Mononuclear cell (primary cell): ENCODE measurements around the gene EIF3K. TPM values are rescaled to one million over a fixed set of nuclear protein-coding genes. Genes with fewer than 3 reads are reported as not detected.

Experiments used
- H3K27me3 ChIP-seq: 2 replicates; pipeline ENCODE4 v1.6.0; 2011; ENCODE audit warnings: low read length, control low read depth; ENCODE audit not compliant: insufficient read depth
- H3K4me1 ChIP-seq: 2 replicates; pipeline ENCODE4 v1.5.1; 2011; ENCODE audit warnings: mild to moderate bottlenecking, low read length, control low read depth; ENCODE audit not compliant: insufficient read depth
- H3K4me3 ChIP-seq: 2 replicates; pipeline ENCODE4 v1.5.1; 2011; ENCODE audit warnings: mild to moderate bottlenecking, low read length, moderate library complexity
- H3K9me3 ChIP-seq: 2 replicates; pipeline ENCODE4 v1.5.1; 2011; ENCODE audit warnings: low read depth, mild to moderate bottlenecking, control low read depth, low read length
- total RNA-seq: library from RNA; depleted of rRNA; stranded (reverse); fragments of >200 nt; gene quantifications from one replicate; pipeline ENCODE4 v1.2.3, GENCODE V29; 2012

EIF3K gene
- total RNA-seq, 1 donor = 517 TPM

- Histone ChIP-seq H3K4me1 (peaks cover 98% of the 10 kb centered on the region), H3K27me3 (no peaks in the 10 kb centered on the region), H3K9me3 (no peaks in the 10 kb centered on the region), H3K4me3 (no peak overlapping the region)
These were observed 46.4 kb downstream of the EIF3K start for GRCh38 chr19:38665219-38665931.

DNA sequence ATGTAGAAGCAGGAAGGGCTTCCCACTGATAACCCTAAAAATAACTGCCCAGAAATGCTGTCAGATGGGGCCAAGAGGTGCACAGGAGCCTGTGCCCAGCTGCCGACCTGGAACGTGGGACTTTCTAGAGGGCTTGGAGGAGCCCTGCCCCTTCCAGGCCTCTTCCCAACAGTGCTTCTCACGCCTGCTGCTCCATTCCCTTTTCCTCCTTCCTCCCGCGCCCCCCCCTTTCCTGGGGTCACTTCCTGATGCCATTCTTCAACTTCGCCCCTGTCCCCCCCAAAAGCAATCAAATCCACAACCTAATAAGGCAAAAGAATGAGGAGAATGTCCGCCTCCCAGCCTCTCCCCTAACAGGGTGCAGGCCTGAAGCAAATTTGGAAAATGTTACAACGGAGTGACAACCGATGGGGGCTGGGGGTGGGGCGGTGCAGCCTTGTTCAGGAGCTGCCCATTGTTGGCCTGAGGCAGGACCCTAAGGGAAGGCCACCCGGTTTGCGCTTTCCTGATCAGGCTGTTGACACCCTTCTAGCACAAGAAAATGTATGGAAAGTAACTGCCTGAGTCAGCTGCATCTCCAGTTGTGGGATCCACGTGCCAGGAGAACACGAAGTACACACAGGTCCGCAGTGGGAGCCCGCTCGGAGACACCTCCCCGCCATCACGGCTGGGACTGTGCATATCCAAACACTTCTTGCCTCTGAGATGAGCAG lies 47.1 kb downstream of the EIF3K start:
- no peak overlapping the region for H3K4me3 ChIP-seq
- H3K27me3 ChIP-seq = no peaks in the 10 kb centered on the region
- H3K4me1 ChIP-seq = peaks cover 98% of the 10 kb centered on the region
- H3K9me3 ChIP-seq = no peaks in the 10 kb centered on the region

DNA sequence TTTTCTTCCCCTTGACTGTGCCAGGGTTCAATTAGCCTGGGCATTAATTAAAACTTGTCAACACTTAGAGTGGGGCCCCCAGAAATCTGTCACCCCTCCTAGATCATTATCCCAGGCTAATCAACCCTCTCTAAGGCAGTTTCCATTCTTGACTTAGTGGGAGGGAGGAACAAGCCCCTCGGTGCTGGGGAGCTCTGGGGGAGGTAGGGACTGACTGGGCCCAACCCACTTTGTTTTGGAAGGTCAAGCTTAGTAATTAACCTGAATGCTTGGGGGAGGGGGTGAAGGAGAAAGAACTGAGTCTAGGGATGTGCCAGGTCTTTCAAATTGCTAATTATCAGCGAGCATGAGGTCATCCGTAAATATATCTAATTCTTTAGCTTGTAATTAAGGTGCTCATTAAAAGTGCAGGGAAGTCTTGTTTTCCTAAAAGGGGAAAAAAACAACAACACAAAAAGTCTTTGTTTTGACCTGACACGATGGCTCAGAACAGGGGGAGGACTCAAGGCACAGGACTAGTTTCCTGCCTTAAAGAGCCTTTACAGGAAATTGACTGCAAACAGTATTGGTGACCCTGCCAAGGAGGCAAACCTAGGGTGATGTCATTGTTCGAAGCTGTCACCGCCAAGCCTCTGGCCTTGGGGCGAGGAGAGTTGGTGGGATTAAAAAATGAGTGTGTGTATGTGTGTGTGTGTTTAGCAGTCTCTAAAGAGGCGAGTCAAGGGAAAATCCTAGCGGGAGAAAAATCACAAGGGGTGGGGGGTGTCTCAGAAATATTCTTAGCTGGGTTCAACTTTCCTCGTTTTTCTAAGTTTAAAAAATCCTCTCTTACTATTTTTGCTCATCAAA lies 47.9 kb downstream of the EIF3K start:
- no peak overlapping the region for H3K4me3 ChIP-seq

GRCh38 chr19:38667661-38668171 lies 48.7 kb downstream of the EIF3K start:
- no peak overlapping the region for H3K4me3 ChIP-seq
- no peaks in the 10 kb centered on the region for H3K9me3 ChIP-seq
- H3K4me1 ChIP-seq = peaks cover 90% of the 10 kb centered on the region
- no peaks in the 10 kb centered on the region for H3K27me3 ChIP-seq

More for the DNA sequence above, 47.9 kb downstream of the EIF3K start:
- Histone ChIP-seq H3K9me3 (no peaks in the 10 kb centered on the region), H3K27me3 (no peaks in the 10 kb centered on the region), H3K4me1 (peaks cover 99% of the 10 kb centered on the region)

DNA sequence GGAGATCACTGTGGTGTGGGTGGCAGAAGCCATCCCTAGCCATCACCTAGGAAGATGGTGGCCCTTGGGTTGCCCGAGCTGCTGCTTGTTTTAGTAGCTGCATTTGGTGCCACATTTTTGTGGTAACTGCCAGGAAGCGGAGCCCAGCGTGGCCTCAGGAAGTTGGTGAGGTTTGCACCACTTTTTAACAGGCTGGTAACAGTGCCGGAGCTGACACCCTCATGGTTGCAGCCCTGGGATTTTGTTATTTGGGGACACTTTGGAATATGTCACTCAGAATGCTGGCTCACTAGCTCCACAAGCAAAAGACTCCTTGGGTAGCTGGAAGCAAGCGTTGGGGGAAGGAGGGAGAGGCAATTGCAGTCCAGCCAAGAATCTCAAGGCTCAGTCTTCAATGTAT lies 50.6 kb downstream of the EIF3K start:
- Histone ChIP-seq H3K4me3 (no peak overlapping the region), H3K27me3 (no peaks in the 10 kb centered on the region)

DNA sequence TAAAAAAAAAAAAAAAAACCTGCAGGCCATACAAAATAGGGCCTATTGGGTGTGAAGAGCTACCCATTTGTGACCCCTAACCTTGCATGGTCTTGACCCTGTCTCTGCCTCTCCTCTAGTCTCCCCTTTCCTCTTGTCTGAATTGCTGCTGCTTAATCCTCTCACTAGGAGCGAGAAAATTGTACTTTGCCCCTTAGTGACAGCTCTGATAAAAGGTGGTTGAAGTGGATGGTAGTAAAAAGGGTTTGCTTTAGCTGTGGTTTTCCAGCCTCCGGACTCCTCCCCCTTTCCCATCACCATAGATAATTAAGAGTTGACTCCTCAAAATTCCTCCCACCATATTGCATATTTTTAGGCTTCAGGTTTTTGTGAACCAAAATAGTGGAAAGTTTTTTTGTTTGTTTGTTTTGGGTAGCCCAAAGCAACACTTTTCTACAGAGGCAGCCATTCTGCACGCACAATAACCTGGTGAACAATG lies 52.0 kb downstream of the EIF3K start:
- no peaks in the 10 kb centered on the region for H3K9me3 ChIP-seq
- peaks cover 83% of the 10 kb centered on the region for H3K4me1 ChIP-seq
- H3K4me3 ChIP-seq = no peak overlapping the region
- no peaks in the 10 kb centered on the region for H3K27me3 ChIP-seq

More for the DNA sequence above, 50.6 kb downstream of the EIF3K start:
- Histone ChIP-seq H3K4me1 (peaks cover 83% of the 10 kb centered on the region), H3K9me3 (no peaks in the 10 kb centered on the region)

DNA sequence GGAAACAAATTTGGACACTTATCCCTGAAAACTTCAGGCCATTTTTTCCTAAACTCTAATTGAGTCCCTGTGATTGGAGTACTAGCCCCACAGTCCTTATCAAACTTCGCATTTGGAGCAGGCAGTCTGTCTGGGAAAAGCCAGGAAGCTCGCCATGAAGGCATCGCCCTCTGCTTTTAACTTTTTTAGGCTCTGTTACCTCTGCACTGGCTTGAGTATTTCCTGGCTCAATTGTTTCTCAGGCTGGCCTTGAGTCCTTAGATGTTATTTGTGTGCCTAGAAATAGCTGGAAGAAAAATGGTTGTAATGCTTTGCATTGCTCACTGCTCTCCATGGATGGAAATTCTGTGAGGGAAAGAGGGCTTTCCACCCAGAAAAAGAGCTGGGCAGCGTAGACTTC lies 52.7 kb downstream of the EIF3K start:
- peaks cover 83% of the 10 kb centered on the region for H3K4me1 ChIP-seq
- H3K4me3 ChIP-seq = no peak overlapping the region
- H3K9me3 ChIP-seq = no peaks in the 10 kb centered on the region
- no peaks in the 10 kb centered on the region for H3K27me3 ChIP-seq

DNA sequence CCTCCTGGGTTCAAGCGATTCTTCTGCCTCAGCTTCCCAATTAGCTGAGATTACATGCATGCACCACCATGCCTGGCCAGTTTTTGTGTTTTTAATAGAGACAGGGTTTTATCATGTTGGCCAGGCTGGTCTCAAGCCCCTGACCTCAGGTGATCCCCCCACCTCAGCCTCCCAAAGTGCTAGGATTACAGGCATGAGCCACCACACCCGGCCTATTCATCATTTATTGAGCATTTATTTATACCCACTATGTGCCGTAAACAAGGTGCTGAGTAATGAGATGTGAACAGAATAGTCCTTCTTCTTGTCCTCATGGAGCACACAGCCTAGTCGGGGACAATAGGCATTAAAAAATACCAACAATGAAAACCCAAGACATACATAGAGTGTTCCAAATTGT lies 54.0 kb downstream of the EIF3K start:
- no peaks in the 10 kb centered on the region for H3K27me3 ChIP-seq
- H3K4me3 ChIP-seq = no peak overlapping the region
- peaks cover 83% of the 10 kb centered on the region for H3K4me1 ChIP-seq
- H3K9me3 ChIP-seq = no peaks in the 10 kb centered on the region

DNA sequence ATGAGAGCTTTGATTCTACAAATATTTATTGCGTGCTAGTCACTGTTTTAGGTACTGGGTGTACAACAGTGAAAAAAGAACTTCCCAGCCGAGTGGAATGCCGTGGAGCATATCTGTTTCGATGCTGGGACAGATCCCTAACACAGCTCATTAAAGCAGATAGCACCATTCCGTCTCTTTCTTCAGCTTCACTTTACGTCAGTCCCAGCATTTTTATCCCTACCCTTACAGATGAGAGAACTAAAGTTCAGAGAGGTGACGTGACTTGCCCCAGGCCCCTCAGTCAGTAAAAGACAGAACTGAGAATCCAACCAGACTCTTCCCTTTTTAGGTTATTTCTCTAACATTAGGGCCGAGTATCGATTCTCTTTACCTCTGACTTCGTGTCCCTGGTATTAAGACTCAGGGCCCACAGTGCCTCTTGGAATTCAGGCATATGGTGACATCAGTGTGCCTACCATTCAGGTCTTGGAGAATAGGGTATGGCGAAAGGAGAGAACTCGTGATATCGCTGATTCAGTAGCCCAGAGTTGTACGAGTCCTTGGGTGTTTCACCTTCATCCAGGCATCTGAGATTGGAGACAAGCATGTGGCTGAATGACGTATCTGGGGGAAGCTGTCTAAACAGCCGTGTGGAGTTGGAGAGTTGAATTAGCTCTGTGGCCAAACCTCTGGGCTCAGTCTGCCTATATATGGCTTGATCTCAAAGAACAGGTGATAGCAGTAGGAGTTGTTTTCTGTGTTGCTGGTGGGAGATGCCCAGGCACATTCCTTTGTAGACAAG lies 55.6 kb downstream of the EIF3K start:
- no peaks in the 10 kb centered on the region for H3K27me3 ChIP-seq
- H3K4me3 ChIP-seq = no peak overlapping the region
- H3K4me1 ChIP-seq = peaks cover 83% of the 10 kb centered on the region
- H3K9me3 ChIP-seq = no peaks in the 10 kb centered on the region

GRCh38 chr19:38675611-38676010 lies 56.6 kb downstream of the EIF3K start:
- Histone ChIP-seq H3K4me1 (peaks cover 83% of the 10 kb centered on the region), H3K9me3 (no peaks in the 10 kb centered on the region), H3K4me3 (no peak overlapping the region), H3K27me3 (no peaks in the 10 kb centered on the region)

DNA sequence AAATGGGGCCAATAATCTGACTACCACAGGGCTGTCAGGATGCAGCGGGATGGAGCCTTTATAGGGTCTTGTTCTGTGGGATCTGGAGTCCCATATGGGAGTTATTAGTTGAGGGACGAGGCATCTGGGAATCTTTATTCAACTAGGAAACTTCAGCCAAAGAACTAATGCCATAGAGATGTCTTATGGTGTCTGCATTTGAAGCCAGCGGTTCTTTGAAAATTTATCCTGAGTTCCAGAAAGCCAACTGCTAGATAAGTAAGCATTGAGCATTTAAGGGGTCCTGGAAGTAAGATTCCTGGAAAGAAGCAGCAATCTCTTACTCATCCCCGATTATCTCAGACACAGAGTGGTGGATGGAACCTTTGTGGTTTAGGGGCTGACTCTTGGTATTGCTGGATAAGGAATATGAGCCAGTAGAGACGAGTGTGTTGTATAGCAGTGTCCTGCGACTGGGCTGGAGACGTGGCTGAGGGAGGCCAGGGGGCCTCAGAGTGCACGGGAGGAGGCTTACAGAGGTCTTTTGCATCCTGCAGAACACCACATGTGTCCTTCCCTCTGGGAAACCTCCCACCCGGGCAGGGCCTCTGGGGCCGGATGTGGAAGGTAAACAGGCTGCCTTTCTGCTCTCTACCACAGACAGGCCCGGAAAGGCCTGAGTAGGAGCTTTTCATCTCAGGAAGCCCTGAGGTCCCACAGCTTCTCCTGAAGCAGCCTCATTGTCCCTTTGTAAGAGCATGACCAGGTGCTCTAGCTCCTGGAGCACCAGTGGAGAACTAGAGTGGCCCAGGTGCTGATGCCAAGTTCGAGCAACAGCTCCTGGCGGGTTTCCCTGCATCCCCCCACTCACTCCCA lies 57.3 kb downstream of the EIF3K start:
- H3K4me3 ChIP-seq = no peak overlapping the region

GRCh38 chr19:38676878-38677646 lies 58.1 kb downstream of the EIF3K start:
- Histone ChIP-seq H3K4me1 (peaks cover 86% of the 10 kb centered on the region), H3K4me3 (no peak overlapping the region), H3K27me3 (no peaks in the 10 kb centered on the region), H3K9me3 (no peaks in the 10 kb centered on the region)

More for the DNA sequence above, 57.3 kb downstream of the EIF3K start:
- H3K4me1 ChIP-seq = peaks cover 83% of the 10 kb centered on the region
- H3K9me3 ChIP-seq = no peaks in the 10 kb centered on the region
- H3K27me3 ChIP-seq = no peaks in the 10 kb centered on the region
